HG03159 (cell line): ENCODE measurements around the gene NANOGP8.
"Not testable (repeated sequence)": the region's sequence is repeated elsewhere in the genome, so short reads cannot be mapped to it uniquely, and the experiment has no call there.

Experiments
- ATAC-seq: cut with Tn5 transposase; IDR thresholded peaks from one replicate; pipeline ENCODE4 v1.9.1; 2021; ENCODE audit warnings: mild to moderate bottlenecking, moderate library complexity; ENCODE audit not compliant: unreplicated experiment

Gene NANOGP8

DNA sequence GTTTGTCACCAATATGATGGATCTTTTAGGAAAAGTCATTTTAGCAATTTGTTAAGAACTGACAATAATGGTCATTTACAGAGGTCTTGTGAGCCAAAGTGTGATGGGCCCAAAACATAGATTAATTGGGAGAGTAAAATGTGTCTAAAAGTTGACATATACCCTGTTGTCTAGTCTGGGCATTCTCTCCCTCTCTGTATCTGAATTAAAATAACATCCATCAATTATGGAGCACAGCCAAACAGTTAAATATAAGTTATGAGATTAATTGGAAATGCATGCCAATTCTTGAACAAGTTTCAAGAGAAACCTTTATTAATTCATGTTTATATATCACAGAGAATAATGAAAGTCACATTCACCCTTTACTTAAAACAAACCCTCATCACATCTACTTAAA is 13.6 kb upstream of the NANOGP8 start:
- ATAC-seq: no peak

DNA sequence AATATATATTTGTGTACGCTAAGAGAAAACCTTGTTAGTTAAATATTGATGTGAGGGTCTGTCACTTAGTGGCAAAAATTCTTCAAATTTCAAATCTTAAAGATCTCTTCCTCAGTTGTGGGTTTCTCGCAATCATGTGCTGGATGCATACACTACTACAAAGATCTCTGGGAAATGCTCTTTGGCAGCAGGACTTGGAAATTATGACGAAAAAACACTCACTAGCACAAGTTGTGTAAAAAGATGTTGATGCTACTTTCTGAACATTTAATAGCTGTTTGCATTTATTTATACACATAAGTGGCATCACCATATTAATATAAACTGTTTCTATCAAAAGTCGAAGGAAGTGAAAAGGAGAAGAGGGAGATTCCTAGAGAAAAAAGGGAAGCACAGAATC is 10.8 kb upstream of the NANOGP8 start:
- no peak for ATAC-seq

DNA sequence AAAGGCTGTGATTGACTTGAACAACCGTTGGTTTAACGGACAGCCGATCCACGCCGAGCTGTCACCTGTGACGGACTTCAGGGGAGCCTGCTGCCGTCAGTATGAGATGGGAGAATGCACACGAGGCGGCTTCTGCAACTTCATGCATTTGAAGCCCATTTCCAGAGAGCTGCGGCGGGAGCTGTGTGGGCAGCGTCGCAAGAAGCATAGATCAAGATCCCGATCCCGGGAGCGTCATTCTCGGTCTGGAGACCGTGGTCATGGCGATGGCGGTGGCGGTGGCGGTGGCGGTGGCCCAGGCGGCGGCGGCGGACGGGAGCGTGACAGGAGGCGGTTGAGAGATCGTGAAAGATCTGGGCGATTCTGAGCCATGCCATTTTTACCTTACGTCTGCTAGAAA is 7.8 kb upstream of the NANOGP8 start:
- no peak for ATAC-seq

DNA sequence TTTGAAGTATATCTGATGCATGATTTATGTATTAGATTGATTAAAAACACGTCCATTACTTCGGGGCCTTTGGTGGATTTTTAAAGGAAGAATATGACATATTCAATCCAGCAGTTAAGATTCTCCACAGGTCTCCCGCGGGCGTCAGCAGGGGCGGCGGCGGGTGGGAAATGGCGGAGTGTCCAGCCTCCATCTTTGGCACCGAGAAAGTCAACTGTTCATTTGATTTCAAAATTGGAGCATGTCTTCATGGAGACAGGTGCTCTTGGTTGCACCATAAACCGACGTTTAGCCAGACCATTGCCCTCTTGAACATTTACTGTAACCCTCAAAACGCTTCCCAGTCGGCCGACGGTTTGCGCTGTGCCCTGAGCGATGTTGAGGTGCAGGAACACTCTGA is 7.2 kb upstream of the NANOGP8 start:
- no peak for ATAC-seq

DNA sequence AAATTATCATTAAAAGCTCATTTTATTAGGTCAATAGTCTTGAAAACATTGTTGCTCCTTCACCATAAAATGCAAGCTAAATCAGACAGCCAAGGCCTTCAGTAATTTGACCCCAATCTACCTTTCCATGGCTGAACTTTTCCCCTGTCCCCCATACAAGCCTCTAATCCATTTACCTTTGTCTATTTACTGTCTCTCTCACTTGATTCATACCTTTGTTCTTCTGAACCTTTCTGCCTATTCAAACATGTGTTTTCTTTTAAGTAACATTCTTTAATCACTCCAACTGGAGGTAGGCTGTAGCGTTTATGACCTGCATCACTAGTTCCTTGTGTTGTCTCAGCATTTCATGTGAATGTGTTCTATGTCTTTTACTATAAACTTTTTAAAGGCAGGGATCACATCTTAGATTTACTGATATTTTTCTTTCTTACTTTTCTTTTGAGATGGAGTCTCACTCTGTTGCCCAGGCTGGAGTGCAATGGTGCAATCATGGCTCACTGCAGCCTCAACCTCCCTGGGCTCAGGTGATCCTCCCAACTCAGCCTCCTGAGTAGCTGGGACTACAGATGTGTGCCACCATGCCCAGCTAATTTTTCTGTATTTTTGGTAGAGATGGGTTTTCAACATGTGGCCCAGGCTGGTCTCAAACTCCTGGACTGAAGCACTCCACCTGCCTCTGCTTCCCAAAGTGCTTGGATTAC is 5.2 kb upstream of the NANOGP8 start:
- no peak for ATAC-seq

DNA sequence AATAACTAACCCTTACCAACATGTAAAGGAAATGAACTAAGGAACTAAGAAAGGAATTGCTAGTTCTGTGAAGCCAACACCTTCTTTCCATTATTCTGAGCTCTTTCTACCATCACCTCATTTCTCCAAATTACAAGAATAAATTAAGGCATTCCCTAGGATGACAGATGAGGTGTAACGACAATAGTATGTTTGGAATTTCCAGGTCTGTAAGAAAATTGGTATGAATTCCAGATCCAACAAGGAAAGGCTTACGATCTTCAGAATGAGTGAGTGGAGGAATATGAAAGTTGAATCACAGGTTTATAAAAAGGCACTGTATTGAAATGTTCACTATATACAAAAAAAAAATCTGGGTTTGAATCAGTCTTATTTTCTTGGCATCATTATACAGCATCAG is 4.5 kb upstream of the NANOGP8 start:
- no peak for ATAC-seq

DNA sequence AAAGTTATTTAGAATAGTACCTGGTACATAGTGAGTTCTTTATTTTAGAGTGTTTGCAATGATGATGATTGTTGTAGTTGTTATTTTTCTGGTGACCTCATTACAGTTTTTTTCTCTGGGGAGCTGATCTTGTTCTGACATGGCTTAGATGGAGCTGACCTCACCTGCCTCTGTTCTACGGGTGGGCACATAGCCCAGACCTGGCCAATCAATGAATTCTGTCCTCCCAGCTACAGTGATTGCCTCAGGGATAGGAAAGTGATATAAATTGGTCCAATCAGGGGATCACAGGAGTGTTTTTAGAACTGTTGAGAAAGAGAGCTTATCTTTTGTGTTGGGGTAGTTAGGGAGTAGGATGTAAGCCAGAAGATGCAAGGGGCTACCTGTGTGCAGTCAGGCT is 3.2 kb upstream of the NANOGP8 start:
- no peak for ATAC-seq

DNA sequence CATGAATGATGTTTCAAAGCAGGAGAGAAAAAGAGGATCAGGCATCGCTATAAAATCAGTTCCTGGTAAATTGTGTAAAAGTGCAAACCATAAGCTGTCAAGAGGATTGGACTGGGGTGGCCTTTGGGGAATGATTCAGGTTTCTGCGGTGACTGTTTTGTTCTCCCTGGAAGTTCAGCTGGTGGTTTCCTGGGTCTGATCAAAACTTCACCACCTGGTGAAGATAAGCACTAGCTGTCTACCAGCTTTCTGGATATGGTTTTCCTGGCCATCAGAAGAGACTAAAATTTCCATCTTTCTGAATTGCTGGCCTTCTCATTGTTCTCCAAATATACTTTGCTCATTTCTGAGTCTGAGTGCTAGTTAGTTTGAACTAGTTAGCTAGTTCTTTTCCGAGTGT is 2.7 kb upstream of the NANOGP8 start:
- no peak for ATAC-seq

DNA sequence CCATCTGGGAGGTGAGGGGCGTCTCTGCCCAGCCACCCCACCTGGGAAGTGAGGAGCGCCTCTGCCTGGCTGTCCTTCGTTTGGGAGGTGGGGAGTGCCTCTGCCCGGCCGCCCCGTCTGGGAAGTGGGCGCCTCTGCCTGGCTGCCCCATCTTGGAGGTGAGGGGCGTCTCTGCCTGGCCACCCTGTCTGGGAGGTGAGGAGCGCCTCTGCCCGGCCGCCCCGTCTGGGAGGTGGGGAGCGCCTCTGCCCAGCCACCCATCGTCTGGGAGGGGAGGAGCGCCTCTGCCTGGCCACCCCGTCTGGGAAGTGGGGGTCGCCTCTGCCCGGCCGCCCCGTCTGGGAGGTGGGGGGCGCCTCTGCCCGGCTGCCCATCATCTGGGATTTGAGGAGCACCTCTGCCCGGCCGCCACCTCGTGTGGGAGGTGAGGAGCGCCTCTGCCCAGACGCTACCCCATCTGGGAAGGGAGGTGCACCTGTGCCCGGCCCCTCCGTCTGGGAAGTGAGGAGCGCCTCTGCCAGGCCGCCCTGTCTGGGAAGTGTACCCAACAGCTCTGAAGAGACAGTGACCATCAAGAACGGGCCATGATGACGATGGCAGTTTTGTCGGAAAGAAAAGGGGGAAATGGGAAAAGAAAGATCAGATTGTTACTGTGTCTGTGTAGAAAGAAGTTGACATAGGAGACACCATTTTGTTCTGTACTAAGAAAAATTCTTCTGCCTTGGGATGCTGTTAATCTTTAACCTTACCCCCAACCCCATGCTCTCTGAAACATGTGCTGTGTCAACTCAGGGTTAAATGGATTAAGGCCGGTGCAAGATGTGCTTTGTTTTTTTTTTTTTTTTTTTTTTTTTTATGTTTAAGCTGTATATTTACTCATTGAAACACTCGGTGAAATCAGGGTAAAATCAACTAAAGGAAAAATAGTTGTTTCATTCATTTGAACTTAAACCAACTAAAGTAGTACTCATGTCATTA is 2.4 kb downstream of the NANOGP8 start:
- ATAC-seq: not testable (repeated sequence)

DNA sequence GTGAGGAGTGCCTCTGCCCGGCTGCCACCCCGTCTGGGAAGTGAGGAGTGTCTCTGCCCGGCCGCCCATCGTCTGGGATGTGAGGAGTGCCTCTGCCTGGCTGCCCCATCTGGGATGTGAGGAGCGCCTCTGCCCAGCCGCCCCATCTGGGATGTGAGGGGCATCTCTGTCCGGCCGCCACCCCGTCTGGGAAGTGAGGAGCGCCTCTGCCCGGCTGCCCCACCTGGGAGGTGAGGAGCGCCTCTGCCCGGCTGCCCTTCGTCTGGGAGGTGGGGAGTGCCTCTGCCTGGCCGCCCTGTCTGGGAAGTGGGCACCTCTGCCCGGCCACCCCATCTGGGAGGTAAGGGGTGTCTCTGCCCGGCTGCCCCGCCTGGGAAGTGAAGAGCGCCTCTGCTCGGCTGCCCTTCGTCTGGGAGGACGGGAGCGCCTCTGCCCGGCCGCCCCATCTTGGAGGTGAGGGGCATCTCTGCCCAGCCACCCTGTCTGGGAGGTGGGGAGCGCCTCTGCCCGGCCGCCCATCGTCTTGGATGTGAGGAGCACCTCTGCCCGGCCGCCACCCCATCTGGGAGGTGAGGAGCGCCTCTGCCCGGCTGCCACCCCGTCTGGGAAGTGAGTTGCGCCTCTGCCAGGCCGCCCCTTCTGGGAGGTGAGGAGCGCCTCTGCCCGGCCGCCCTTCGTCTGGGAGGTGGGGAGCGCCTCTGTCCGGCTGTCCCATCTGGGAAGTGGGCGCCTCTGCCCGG is 3.3 kb downstream of the NANOGP8 start:
- ATAC-seq: not testable (repeated sequence)

DNA sequence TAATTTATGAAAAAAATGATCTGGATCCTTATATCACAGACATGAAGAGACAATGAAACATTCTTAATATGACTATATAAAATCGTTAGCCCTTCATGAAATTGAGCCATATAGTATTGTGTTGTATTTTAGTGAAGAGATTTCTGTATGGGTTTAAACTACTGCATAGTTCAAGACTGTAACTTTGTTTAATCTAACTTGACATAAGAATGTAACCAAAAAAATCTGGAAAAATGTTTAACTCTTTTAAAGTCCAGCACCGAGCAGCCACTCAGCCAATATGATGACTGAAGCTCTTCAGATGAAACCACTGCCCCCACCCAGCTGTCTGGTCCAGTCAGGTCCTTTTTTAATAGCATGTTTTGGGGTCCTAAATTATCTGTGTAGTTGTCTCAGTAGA is 4.9 kb downstream of the NANOGP8 start:
- ATAC-seq: no peak

DNA sequence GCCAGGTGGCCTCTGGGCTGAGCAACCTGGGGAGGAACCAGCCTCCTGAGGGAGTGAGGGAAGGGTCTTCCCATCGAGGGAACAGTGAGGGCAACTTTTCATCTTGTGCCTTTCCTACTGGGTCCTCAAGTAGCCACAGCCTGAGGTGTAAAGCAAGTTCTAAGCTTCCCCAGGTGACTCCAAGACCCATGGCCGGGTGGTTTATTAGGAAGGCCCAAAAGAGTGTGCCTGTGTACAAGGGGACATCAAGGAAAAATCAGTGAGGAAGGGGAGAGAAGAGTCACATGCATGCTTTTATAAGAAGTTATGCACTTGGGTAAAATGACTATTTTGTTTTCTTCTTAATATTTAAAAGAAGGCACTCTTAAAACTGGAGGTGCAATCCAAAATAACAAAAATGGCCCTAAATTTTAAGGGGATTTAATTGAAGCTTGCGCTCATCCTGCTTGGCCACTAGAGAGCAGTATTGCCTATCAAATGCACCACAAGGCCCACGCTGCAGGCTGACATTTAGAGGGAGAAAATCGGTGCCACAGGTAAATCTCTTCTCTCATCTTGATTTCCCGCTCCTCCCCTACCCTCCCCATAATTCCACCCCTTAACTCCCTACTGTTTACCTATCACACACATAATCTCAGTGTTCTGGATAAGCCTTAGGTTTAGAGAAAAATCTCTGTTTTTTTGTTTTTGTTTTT is 6.7 kb downstream of the NANOGP8 start:
- peak; percentile 65 for ATAC-seq

DNA sequence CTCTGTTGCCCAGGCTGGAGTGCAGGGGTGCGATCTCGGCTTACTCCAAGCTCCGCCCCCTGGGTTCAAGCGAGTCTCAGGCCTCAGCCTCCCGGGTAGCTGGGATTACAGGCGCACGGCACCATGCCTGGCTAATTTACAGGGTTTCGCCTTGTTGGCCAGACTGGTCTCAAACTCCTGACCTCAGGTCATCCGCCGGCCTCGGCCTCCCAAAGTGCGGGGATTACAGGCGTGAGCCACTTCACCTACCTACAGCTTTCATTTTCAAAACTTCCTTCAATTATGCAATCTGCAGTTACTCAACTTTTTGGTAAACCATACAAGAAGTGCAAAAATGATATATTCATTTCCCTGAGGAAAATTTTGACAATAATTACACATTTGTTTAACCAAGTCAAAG is 14.0 kb downstream of the NANOGP8 start:
- ATAC-seq: no peak

DNA sequence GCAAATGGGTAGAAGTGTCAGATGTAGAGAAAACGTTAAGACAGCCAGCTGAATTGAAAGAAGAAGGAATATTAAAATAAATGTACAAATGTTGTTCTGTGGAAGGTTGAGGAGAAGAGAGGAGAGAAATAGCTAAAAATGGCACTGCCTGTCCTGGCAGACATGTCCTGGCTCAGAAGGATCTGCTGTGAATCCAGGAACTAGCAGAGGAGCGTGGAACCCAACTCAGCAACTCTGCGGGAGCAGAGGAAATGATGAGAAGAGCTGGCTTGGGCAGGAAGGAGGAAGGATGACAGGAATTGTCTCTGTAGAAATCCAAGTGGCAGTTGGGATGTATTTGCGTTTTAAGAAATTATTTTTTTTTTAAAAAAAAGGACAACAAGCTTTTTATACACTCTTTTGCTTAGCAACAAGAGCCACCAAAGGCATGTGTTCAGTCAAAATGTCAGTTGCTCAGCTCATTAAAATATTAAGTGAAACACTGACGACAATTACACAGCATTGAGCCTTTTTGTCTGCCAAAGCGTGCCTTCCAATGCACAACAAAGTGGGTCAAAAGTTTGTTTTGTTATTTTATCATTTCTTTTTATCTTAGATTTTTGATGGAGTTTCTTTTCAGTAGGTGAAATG is 16.1 kb downstream of the NANOGP8 start:
- ATAC-seq: no peak

DNA sequence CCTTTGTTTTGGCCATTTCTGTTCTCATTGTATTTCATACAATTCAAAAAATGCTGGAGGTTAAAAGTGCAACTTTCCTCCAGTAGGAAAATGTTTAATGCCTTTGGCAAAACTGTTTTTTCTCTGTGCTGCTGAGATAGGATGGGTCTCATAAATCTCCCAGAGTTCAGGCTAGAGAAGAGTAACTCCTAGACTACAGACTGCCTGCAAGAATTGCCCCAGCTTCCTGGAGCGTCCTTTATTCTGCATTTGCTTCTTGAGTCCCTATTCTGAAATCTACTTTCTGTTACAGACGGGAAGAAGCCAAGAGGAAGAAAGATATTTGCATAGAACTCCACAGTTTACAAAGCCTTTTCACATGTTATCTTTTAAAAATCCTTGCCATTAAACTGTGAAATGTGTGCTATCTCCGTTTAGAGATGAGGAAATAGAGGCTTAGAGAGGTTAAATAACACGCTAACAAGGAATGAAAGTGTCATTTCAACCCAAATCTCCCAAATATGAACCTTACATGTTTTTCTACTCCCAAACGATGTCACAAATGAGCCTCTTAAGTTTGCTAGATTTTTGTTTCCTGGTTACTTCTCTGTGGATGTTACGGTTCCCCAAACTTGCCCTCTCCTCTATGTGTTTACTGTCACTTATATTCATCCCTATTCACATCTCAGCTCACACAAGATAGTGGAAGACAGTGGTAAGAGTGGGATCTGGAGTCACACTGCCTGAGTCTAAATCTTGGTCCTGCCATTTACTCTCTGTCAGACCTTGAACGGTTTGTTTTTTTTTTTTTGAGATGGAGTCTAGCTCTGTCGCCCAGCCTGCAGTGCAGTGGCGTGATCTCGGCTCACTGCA is 17.4 kb downstream of the NANOGP8 start:
- ATAC-seq: no peak

DNA sequence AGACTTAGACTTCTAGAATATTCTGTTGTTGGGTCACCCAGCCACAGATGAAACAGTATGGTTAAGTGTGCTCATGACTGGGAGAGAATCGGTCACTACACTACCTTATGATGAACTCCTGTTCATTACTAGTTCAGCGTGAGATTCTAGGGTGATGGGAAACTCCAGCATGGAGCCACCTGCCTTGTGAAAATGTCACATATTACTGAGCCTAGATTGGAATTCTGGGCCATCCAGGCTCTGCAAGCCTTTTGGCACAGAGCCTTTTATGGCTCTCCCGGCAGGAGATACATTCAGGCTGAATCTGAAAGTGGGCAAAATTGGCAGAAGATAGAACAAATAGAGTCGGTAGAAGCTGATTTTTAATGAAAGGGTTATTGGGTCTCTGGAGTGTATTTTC is 19.0 kb downstream of the NANOGP8 start:
- ATAC-seq: no peak

DNA sequence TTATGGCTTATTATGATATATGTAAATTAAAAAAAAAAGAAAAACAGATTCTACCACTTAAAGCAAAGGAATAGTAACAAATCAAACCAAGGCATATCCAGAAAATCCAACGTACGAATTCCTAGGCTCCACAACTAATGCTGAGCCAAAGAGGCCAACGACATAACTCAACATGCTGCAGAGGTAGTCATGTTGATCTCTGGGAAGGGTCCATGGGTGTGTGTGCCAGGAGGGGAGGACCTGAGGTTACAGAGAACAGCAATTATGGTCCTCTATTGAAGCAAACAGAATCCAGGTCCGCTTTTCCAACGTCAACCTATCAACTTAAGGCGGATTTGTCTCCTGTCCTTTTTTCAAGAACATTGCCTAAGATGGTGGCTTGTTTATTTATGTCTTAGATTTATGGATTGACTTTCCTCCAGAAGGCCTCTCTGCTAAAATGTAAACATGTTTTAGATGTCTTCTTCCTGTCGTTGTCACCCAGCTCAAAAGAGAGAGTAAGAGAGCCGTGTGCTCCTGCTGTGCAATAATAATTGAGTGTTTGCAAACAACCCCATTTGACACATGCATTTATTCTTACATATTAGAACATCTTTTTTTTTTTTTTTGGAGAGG is 20.4 kb downstream of the NANOGP8 start:
- ATAC-seq: no peak

DNA sequence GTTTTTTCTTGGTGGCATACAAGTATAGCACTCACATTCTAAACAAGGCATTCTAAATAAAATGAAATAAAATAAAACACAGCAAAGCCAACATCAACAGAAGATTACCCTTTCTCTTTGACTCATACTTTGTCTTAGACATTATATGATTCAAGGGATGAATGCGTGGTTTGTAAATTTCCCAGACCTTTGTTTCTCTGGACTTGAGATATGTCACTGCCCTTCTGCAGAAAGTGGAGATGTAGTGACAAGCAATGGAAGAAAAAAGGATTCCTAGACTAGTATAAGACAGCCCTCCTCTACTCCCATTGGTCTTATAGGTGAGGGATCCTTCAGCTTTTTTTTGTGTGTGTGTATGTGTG is 22.4 kb downstream of the NANOGP8 start:
- no peak for ATAC-seq
